K562 (cell line): Measurements from ENCODE around the gene VTA1. TPM values are rescaled to one million over a fixed set of nuclear protein-coding genes. Genes with fewer than 3 reads are reported as not detected.

Source experiments
- ATAC-seq: fragments of 200-7000 bp; cut with Tn5 transposase; 3 replicates; pipeline ENCODE4 v1.9.1; 2020; ENCODE audit warnings: moderate library complexity
- BruUV-seq: library from RNA; stranded (reverse); fragments of 400-500 nt; replicated peaks from 2 replicates; lab custom pipeline; 2021; lab: Mats Ljungman, UMichigan
- CTCF ChIA-PET: fragments of 300-600 bp; formaldehyde crosslinking; extraction: SDS; loops from one replicate; lab custom pipeline; 2021; ENCODE audit warnings: low intra/inter-chr PET ratio; lab: Yijun Ruan, JAX
- POLR2A ChIA-PET: fragments of 300-600, 350-650 bp; sonication (Branson Sonifier 250); formaldehyde crosslinking; extraction: SDS; loops from one replicate; lab custom pipeline; 2021; ENCODE audit warnings: antibody characterized with exemption, inconsistent platforms; lab: Yijun Ruan, JAX
- DNase-seq, 4 experiments: peaks; one replicate each; pipeline versions ENCODE4 v3.0.0 to v3.0.0-alpha.2; 2011 to 2018; ENCODE audit warnings: low spot score in 3 of 4, mixed read lengths in 3 of 4; ENCODE audit errors: extremely low read depth in 1 of 4
- FAIRE-seq: peaks from 2 replicates; lab custom pipeline; 2011; peaks lifted over from hg19 to GRCh38; lab: Jason Lieb, UNC
- H2AFZ ChIP-seq: 2 replicates; pipeline ENCODE4 v1.6.0; 2011; ENCODE audit warnings: low read depth, low read length, control low read depth, inconsistent platforms
- H3K27ac ChIP-seq: fragments of 200-600 bp; 3 replicates; pipeline ENCODE4 v1.8.0; 2011; ENCODE audit warnings: low read depth, mild to moderate bottlenecking, control low read depth, inconsistent platforms, low read length, moderate library complexity, mixed read lengths; ENCODE audit errors: extremely low read depth
- H3K27me3 ChIP-seq, 2 experiments: fragments of 300-600 bp in 1 of 2; 2 replicates in 1 of 2; 3 replicates in 1 of 2; pipeline versions ENCODE4 v1.6.0 to v1.8.0; 2011; ENCODE audit warnings: inconsistent platforms in 2 of 2, low read length in 2 of 2, mild to moderate bottlenecking in 1 of 2, mixed read lengths in 1 of 2, moderate library complexity in 1 of 2; ENCODE audit not compliant: control insufficient read depth in 2 of 2, insufficient read depth in 2 of 2
- H3K36me3 ChIP-seq: fragments of 300-600 bp; 3 replicates; pipeline ENCODE4 v1.8.0; 2011; ENCODE audit warnings: mild to moderate bottlenecking, low read length, inconsistent platforms; ENCODE audit not compliant: control insufficient read depth, insufficient read depth
- H3K4me1 ChIP-seq, 2 experiments: fragments of 200-600 bp in 1 of 2; replicated peaks in 1 of 2; 2 replicates in 1 of 2; 3 replicates in 1 of 2; pipeline versions ENCODE4 v1.5.1 to v1.8.0; 2011; ENCODE audit warnings: inconsistent platforms in 2 of 2, low read length in 2 of 2, mild to moderate bottlenecking in 1 of 2, mixed read lengths in 1 of 2, moderate library complexity in 1 of 2; ENCODE audit not compliant: control insufficient read depth in 2 of 2, insufficient read depth in 2 of 2
- H3K4me2 ChIP-seq: 2 replicates; pipeline ENCODE4 v1.6.1; 2011; ENCODE audit warnings: low read length, control low read depth, inconsistent platforms, mixed read lengths; ENCODE audit not compliant: insufficient read depth
- H3K4me3 ChIP-seq: fragments of 200-600 bp; sonication (generic), shearing (Covaris generic); 2 replicates; pipeline ENCODE4 v1.5.1; 2016; ENCODE audit warnings: control low read depth, inconsistent platforms
- H3K79me2 ChIP-seq: fragments of 200-600 bp; 3 replicates; pipeline ENCODE4 v1.8.0; 2011; ENCODE audit warnings: low read length, inconsistent platforms; ENCODE audit not compliant: control insufficient read depth, insufficient read depth
- H3K9ac ChIP-seq, 2 experiments: 2 replicates each; pipeline versions ENCODE4 v1.6.0 to v1.6.1; 2011; ENCODE audit warnings: low read depth in 2 of 2, low read length in 2 of 2, control low read depth in 1 of 2, inconsistent platforms in 1 of 2, mild to moderate bottlenecking in 1 of 2, mixed read lengths in 1 of 2; ENCODE audit not compliant: insufficient read depth in 1 of 2
- H3K9me1 ChIP-seq: one replicate; pipeline ENCODE4 v1.6.0; 2011; ENCODE audit warnings: inconsistent platforms, mild to moderate bottlenecking, low read length, moderate library complexity; ENCODE audit not compliant: control insufficient read depth, insufficient read depth
- H3K9me3 ChIP-seq: replicated peaks from 2 replicates; pipeline ENCODE4 v1.5.1; 2011; ENCODE audit warnings: low read depth, low read length, inconsistent platforms; ENCODE audit not compliant: control insufficient read depth, insufficient read depth
- H4K20me1 ChIP-seq: replicated peaks from 2 replicates; pipeline ENCODE4 v1.6.1; 2011; ENCODE audit warnings: low read length, inconsistent platforms, mixed read lengths; ENCODE audit not compliant: control insufficient read depth, insufficient read depth
- GABPB2 ChIP-seq: fragments of 250-450 bp; sonication (Bioruptor Pico); conservative IDR thresholded peaks from 2 replicates; pipeline ENCODE4 v1.5.1; 2021; ENCODE audit warnings: mild to moderate bottlenecking
- KLF16 ChIP-seq: IDR thresholded peaks from 2 replicates; pipeline ENCODE4 v1.6.1; 2016; ENCODE audit warnings: antibody characterized with exemption
- MEF2A ChIP-seq: IDR thresholded peaks from 2 replicates; pipeline ENCODE4 v1.6.1; 2011; ENCODE audit warnings: low read depth, mild to moderate bottlenecking, low read length, moderate library complexity; ENCODE audit not compliant: control insufficient read depth
- NFATC3 ChIP-seq: fragments of 450-650 bp; IDR thresholded peaks from 2 replicates; pipeline ENCODE4 v1.6.1; 2017; ENCODE audit warnings: mild to moderate bottlenecking
- SAP30 ChIP-seq: fragments of 200-600 bp; sonication (generic); IDR thresholded peaks from 2 replicates; pipeline ENCODE4 v1.6.1; 2012; ENCODE audit warnings: borderline replicate concordance, low read depth, mild to moderate bottlenecking, moderate library complexity, low read length, control low read depth, inconsistent platforms; ENCODE audit not compliant: insufficient read depth, poor library complexity, severe bottlenecking
- TAF15 ChIP-seq: fragments of 200-400 bp; formaldehyde crosslinking; IDR thresholded peaks from 2 replicates; pipeline ENCODE4 v1.6.1; 2017; ENCODE audit warnings: mild to moderate bottlenecking, low read depth, low read length, moderate library complexity
- TAL1 ChIP-seq: fragments of 450-650 bp; IDR thresholded peaks from 2 replicates; pipeline ENCODE4 v1.6.1; 2016; ENCODE audit warnings: mild to moderate bottlenecking
- ZKSCAN1 ChIP-seq: fragments of 150-350 bp; IDR thresholded peaks from 2 replicates; pipeline ENCODE4 v1.6.1; 2016; ENCODE audit warnings: low read depth, low read length
- WGBS: fragments of 100-300 bp; shearing (Covaris generic); methylation state at CpG from one replicate; pipeline ENCODE4 v1.1.6; 2016; ENCODE audit warnings: low coverage, mixed read lengths; ENCODE audit not compliant: insufficient coverage; ENCODE audit errors: missing lambda C conversion rate; 5-methylcytosine and 5-hydroxymethylcytosine counted together
- in situ Hi-C: fragments of 300-500 bp; cut with MboI; formaldehyde crosslinking; loops from 4 replicates; pipeline ENCODE4 v1.15.0; 2018; ENCODE audit warnings: inconsistent platforms, mixed read lengths
- intact Hi-C: fragments of 100-400 bp; cut with micrococcal nuclease; formaldehyde crosslinking; loops from 2 replicates; pipeline ENCODE4 v1.14.2; 2022
- polyA plus RNA-seq, 8 experiments: library from polyadenylated mRNA; depleted of rRNA in 4 of 8; stranded (reverse) in 5 of 8; unstranded in 3 of 8; fragments of >200 nt; fragmentation: Nextera tagmentation in 2 of 8; fragmentation: Illumina TruSeq in 1 of 8; extraction: Ambion mirVana in 2 of 8; extraction: Trizol in 1 of 8; gene quantifications; 2 replicates each; pipeline versions ENCODE4 v1.2.1 to v1.2.3, GENCODE V29; 2011 to 2014; ENCODE audit warnings: inconsistent platforms in 1 of 8, missing spikeins in 1 of 8
- total RNA-seq, 7 experiments: library from RNA; depleted of rRNA in 6 of 7; stranded (reverse); fragments of >200 nt in 6 of 7; fragmentation: Illumina TruSeq in 2 of 7; extraction: Trizol in 2 of 7; gene quantifications; 2 replicates each; pipeline versions ENCODE4 v1.2.1 to v1.2.3, GENCODE V29; 2011 to 2021; ENCODE audit warnings: low replicate concordance in 1 of 7
- TF ChIP-seq, protein P1 (sequence below): IDR thresholded peaks from 2 replicates; pipeline ENCODE4 v1.6.1; 2011; ENCODE audit warnings: borderline replicate concordance, low read depth, mild to moderate bottlenecking, moderate library complexity, low read length; ENCODE audit not compliant: insufficient read depth, poor library complexity, severe bottlenecking
- TF ChIP-seq, protein P2 (sequence below), 2 experiments: fragments of 450-650 bp; formaldehyde crosslinking in 1 of 2; IDR thresholded peaks; 2 replicates each; pipeline versions ENCODE4 v1.4.0 to v1.6.1; 2014 to 2020; ENCODE audit warnings: mild to moderate bottlenecking in 2 of 2, borderline replicate concordance in 1 of 2, low read depth in 1 of 2

Gene VTA1
- total and polyA plus RNA-seq, 9 of the 15 experiments (the other 6 are each of a cell fraction or from before 2014, with no cell fraction given): 47.8 to 182 (median 84.6) TPM

DNA sequence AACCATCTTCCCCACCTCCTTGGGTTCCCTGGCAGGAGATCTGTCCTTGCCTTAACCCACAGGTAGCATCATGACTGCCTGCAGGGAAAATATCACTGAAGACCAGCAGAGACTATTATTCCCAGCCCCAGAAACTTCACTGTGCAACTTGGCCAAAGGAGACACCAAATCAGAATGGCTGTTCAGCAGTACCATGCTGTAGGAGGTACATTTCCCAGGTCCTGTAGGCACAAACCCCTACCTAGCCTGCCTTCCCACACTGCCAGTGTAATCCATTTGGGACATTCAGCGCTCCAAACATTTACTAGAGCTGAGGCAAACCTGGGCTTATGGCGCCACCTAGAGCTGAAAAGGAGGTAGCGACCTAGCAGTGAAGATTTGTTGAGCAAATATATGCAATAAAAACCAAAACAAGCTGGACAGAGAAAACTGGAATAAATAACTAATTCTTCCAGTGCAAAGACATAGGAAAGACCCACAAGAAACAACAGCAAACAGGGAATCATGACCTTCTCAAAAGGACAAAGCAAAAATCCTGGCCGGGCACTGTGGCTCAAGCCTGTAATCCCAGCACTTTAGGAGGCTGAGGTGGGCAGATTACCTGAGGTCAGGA, 60.3 kb downstream of the VTA1 start:
- peak; percentile 91 for FAIRE-seq
- 49% methylated on average over 4 of the region's 4 CpGs for WGBS
- no peak for TF ChIP-seq TAL1
- no peak for TF ChIP-seq SAP30
- TF ChIP-seq, protein P1, sequence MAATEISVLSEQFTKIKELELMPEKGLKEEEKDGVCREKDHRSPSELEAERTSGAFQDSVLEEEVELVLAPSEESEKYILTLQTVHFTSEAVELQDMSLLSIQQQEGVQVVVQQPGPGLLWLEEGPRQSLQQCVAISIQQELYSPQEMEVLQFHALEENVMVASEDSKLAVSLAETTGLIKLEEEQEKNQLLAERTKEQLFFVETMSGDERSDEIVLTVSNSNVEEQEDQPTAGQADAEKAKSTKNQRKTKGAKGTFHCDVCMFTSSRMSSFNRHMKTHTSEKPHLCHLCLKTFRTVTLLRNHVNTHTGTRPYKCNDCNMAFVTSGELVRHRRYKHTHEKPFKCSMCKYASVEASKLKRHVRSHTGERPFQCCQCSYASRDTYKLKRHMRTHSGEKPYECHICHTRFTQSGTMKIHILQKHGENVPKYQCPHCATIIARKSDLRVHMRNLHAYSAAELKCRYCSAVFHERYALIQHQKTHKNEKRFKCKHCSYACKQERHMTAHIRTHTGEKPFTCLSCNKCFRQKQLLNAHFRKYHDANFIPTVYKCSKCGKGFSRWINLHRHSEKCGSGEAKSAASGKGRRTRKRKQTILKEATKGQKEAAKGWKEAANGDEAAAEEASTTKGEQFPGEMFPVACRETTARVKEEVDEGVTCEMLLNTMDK: peak; percentile 68
- TF ChIP-seq GABPB2 (CRISPR knock-in tag): no peak
- TF ChIP-seq KLF16: no peak
- no peak for TF ChIP-seq MEF2A
- TF ChIP-seq, protein P2, sequence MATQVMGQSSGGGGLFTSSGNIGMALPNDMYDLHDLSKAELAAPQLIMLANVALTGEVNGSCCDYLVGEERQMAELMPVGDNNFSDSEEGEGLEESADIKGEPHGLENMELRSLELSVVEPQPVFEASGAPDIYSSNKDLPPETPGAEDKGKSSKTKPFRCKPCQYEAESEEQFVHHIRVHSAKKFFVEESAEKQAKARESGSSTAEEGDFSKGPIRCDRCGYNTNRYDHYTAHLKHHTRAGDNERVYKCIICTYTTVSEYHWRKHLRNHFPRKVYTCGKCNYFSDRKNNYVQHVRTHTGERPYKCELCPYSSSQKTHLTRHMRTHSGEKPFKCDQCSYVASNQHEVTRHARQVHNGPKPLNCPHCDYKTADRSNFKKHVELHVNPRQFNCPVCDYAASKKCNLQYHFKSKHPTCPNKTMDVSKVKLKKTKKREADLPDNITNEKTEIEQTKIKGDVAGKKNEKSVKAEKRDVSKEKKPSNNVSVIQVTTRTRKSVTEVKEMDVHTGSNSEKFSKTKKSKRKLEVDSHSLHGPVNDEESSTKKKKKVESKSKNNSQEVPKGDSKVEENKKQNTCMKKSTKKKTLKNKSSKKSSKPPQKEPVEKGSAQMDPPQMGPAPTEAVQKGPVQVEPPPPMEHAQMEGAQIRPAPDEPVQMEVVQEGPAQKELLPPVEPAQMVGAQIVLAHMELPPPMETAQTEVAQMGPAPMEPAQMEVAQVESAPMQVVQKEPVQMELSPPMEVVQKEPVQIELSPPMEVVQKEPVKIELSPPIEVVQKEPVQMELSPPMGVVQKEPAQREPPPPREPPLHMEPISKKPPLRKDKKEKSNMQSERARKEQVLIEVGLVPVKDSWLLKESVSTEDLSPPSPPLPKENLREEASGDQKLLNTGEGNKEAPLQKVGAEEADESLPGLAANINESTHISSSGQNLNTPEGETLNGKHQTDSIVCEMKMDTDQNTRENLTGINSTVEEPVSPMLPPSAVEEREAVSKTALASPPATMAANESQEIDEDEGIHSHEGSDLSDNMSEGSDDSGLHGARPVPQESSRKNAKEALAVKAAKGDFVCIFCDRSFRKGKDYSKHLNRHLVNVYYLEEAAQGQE (IDR thresholded peaks at IDR 0.05; ENCODE audit: borderline replicate concordance): peak; percentile 46; the same call in 1 of the 2 replicates
- TF ChIP-seq, protein P2 (CRISPR knock-in tag; IDR thresholded peaks at IDR 0.05; ENCODE audit: low read depth): no peak
- TF ChIP-seq NFATC3: no peak
- TF ChIP-seq TAF15: no peak
- no peak for TF ChIP-seq ZKSCAN1

More for the DNA sequence above, 60.3 kb downstream of the VTA1 start:
- Histone ChIP-seq H3K27ac (no peak overlapping the region), H3K79me2 (no peaks in the 10 kb centered on the region), H3K4me2 (no peak overlapping the region), H2AFZ (no peak overlapping the region), H3K9me3 (no peaks in the 10 kb centered on the region), H3K27me3 (no peaks in the 10 kb centered on the region), H3K4me1 (no peaks in the 10 kb centered on the region), H3K9me1 (no peaks in the 10 kb centered on the region), H3K9ac (no peak overlapping the region), H4K20me1 (no peaks in the 10 kb centered on the region), H3K4me3 (no peak overlapping the region), H3K36me3 (peaks cover 40% of the 10 kb centered on the region; the same call in 2 of the 3 replicates)
- intact Hi-C loops: loop anchor here (1.0 to 5.0 kb wide), 3 partner anchors 51 to 220 kb away; partner anchors contain the start of genes NMBR and VTA1
- no TSS peak for BruUV-seq
- DNase-seq: peak; percentile 42 to 68 (median 50)
- peak; percentile 96 for ATAC-seq
- in situ Hi-C loops: no loop called here
- ChIA-PET POLR2A (no interaction called here), CTCF (interaction anchor here (0.7 to 1.2 kb wide), 2 partner anchors 61 to 530 kb away, joined by 4 to 6 read pairs; partner anchors contain the start of genes NMBR and VTA1)
